Measurements from ENCODE around the gene FH. TPM values are rescaled to one million over a fixed set of nuclear protein-coding genes. Genes with fewer than 3 reads are reported as not detected.

The FH gene
- total and polyA plus RNA-seq, 2 of the 13 experiments (the other 11 are each of a cell fraction or from before 2014, with no cell fraction given), result 39.2 to 152 TPM

- TF ChIP-seq, protein P1, sequence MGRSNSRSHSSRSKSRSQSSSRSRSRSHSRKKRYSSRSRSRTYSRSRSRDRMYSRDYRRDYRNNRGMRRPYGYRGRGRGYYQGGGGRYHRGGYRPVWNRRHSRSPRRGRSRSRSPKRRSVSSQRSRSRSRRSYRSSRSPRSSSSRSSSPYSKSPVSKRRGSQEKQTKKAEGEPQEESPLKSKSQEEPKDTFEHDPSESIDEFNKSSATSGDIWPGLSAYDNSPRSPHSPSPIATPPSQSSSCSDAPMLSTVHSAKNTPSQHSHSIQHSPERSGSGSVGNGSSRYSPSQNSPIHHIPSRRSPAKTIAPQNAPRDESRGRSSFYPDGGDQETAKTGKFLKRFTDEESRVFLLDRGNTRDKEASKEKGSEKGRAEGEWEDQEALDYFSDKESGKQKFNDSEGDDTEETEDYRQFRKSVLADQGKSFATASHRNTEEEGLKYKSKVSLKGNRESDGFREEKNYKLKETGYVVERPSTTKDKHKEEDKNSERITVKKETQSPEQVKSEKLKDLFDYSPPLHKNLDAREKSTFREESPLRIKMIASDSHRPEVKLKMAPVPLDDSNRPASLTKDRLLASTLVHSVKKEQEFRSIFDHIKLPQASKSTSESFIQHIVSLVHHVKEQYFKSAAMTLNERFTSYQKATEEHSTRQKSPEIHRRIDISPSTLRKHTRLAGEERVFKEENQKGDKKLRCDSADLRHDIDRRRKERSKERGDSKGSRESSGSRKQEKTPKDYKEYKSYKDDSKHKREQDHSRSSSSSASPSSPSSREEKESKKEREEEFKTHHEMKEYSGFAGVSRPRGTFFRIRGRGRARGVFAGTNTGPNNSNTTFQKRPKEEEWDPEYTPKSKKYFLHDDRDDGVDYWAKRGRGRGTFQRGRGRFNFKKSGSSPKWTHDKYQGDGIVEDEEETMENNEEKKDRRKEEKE (IDR thresholded peaks at IDR 0.05), result no peak
- TF ChIP-seq DR1 (CRISPR knock-in tag; IDR thresholded peaks at IDR 0.05) (peak; percentile 65), ZNF33A (CRISPR knock-in tag; IDR thresholded peaks at IDR 0.05; ENCODE audit: borderline replicate concordance) (no peak), ZNF430 (CRISPR knock-in tag; IDR thresholded peaks at IDR 0.05) (peak; percentile 57; the same call in 1 of the 2 replicates), SYNCRIP (IDR thresholded peaks at IDR 0.05; ENCODE audit: insufficient read depth, low read depth, low read length) (no peak), TSC22D2 (CRISPR knock-in tag; IDR thresholded peaks at IDR 0.05; ENCODE audit: borderline replicate concordance) (peak; percentile 78; the same call in 1 of the 2 replicates), ZNF557 (CRISPR knock-in tag; IDR thresholded peaks at IDR 0.05) (no peak), ZNF18 (CRISPR knock-in tag; IDR thresholded peaks at IDR 0.05; ENCODE audit: insufficient replicate concordance) (peak; percentile 44), ZNF543 (CRISPR knock-in tag; IDR thresholded peaks at IDR 0.05) (peak; percentile 54; the same call in 1 of the 2 replicates), ZNF556 (CRISPR knock-in tag; IDR thresholded peaks at IDR 0.05; ENCODE audit: borderline replicate concordance) (peak; percentile 31; the same call in 1 of the 2 replicates), REXO4 (CRISPR knock-in tag; IDR thresholded peaks at IDR 0.05; ENCODE audit: borderline replicate concordance) (no peak), PRPF4 (IDR thresholded peaks at IDR 0.05; ENCODE audit: low read depth, low read length, poor library complexity, severe bottlenecking) (no peak), MAZ (IDR thresholded peaks at IDR 0.05; ENCODE audit: borderline replicate concordance, low read depth, low read length) (no peak), MAZ (CRISPR knock-in tag; IDR thresholded peaks at IDR 0.05; ENCODE audit: low read depth) (peak; percentile 74; the same call in 1 of the 2 replicates), ZNF260 (CRISPR knock-in tag; IDR thresholded peaks at IDR 0.05; ENCODE audit: borderline replicate concordance, low read depth) (no peak), DZIP1 (CRISPR knock-in tag; IDR thresholded peaks at IDR 0.05) (peak; percentile 85; the same call in 1 of the 2 replicates), CBFB (CRISPR knock-in tag; IDR thresholded peaks at IDR 0.05) (no peak)
- TF ChIP-seq, protein P2, sequence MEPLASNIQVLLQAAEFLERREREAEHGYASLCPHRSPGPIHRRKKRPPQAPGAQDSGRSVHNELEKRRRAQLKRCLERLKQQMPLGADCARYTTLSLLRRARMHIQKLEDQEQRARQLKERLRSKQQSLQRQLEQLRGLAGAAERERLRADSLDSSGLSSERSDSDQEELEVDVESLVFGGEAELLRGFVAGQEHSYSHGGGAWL (CRISPR knock-in tag; IDR thresholded peaks at IDR 0.05), result peak; percentile 74
- TF ChIP-seq, protein P3, sequence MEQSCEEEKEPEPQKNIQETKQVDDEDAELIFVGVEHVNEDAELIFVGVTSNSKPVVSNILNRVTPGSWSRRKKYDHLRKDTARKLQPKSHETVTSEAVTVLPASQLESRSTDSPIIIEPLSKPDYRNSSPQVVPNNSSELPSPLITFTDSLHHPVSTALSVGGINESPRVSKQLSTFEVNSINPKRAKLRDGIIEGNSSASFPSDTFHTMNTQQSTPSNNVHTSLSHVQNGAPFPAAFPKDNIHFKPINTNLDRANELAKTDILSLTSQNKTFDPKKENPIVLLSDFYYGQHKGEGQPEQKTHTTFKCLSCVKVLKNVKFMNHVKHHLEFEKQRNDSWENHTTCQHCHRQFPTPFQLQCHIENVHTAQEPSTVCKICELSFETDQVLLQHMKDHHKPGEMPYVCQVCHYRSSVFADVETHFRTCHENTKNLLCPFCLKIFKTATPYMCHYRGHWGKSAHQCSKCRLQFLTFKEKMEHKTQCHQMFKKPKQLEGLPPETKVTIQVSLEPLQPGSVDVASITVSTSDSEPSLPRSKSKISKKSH (CRISPR knock-in tag; IDR thresholded peaks at IDR 0.05; ENCODE audit: borderline replicate concordance), result 0 out of 2 replicates have a peak, but pooled peaks have one; percentile 22
These were observed at the start of gene FH (continued) for GRCh38 chr1:241519308-241520079.
